Esophagus muscularis mucosa (tissue), 4 donors: ENCODE data around the gene USP32.

Experiments
- EP300 ChIP-seq: sonication (generic); formaldehyde crosslinking; IDR thresholded peaks from one replicate; pipeline ENCODE4 v1.6.1; 2017; ENCODE audit warnings: antibody characterized with exemption
- POLR2A ChIP-seq: fragments of 450-650 bp; IDR thresholded peaks from one replicate; pipeline ENCODE4 v1.6.1; 2017; ENCODE audit warnings: antibody characterized with exemption, moderate library complexity, mild to moderate bottlenecking, low read depth
- POLR2AphosphoS5 ChIP-seq, 2 donors: sonication (generic); formaldehyde crosslinking; IDR thresholded peaks; one replicate each; pipeline ENCODE4 v1.6.1; 2017; ENCODE audit warnings: antibody characterized with exemption in 2 of 2
- TF ChIP-seq, protein P1 (sequence below), 3 experiments: fragments of 200-600 bp in 2 of 3; fragments of 450-650 bp in 1 of 3; sonication (generic) in 2 of 3; IDR thresholded peaks; one replicate each; pipeline ENCODE4 v1.5.1; 2017 to 2019; ENCODE audit warnings: antibody characterized with exemption in 3 of 3, mild to moderate bottlenecking in 2 of 3, moderate library complexity in 1 of 3

DNA sequence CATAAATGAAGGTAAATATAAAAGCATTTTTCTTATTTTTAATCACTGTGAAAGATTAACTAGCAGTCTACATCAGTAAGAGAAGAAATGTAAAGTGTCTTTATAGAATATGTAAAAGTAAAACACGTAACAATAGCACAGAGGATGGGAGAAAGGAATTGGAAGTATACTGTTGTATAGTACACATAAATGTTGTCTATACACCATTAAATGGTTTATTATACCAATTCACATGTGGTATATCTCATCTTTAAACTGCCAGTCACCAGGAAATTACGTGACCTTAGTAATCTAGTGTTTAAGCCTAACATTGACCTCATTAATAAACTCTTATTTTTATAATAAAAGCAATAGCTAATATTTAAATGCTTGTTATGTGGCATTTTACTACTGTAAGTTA lies 87.4 kb downstream of the USP32 start:
- TF ChIP-seq, protein P1, sequence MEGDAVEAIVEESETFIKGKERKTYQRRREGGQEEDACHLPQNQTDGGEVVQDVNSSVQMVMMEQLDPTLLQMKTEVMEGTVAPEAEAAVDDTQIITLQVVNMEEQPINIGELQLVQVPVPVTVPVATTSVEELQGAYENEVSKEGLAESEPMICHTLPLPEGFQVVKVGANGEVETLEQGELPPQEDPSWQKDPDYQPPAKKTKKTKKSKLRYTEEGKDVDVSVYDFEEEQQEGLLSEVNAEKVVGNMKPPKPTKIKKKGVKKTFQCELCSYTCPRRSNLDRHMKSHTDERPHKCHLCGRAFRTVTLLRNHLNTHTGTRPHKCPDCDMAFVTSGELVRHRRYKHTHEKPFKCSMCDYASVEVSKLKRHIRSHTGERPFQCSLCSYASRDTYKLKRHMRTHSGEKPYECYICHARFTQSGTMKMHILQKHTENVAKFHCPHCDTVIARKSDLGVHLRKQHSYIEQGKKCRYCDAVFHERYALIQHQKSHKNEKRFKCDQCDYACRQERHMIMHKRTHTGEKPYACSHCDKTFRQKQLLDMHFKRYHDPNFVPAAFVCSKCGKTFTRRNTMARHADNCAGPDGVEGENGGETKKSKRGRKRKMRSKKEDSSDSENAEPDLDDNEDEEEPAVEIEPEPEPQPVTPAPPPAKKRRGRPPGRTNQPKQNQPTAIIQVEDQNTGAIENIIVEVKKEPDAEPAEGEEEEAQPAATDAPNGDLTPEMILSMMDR (IDR thresholded peaks at IDR 0.05), result no peak
- TF ChIP-seq POLR2A (no peak), EP300 (no peak), POLR2AphosphoS5 (IDR thresholded peaks at IDR 0.05) (no peak)
